ENCODE data around the gene CIAO3.
"Not testable (repeated sequence)": the region's sequence is repeated elsewhere in the genome, so short reads cannot be mapped to it uniquely, and the experiment has no call there.

CIAO3 gene

DNA sequence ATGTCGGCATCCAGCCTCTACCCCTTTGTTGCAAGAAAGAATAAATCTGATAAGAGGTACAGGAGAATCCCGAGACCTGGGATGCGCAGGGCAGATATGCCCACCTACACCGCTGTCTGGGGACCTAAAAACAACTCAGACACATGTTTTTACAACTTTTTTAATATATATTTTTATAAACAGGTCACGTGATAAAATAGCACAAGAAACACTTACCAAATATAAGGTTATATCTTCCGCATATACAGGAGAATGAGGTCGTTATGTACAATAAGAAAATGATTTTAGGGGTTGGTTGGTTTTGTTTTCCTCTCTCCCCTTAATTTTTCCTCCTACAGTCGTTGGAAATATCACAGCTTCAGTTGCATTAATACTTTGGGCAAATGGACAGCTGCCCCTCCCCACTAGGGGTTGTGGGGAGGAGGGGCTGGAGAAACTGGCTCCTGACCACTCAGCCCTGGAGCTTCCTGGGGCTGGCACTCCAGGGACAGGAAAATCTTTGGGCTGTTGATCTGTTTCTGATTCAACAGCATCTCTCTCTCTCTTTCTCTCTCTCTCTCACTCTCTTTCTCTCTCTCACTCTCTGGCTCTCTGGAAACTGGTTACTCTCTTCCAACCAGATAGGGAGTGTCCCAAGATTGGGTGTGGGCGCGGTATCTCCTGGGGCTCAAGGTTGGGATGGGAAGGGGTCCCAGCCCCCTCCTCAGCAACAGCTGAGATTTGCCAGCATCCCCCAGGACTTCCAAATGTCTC, 48.3 kb downstream of the CIAO3 start (continued):
- TF ChIP-seq ZNF596 (tag by site-specific recombination; IDR thresholded peaks at IDR 0.05) (peak; percentile 97), GLIS2 (tag by site-specific recombination; IDR thresholded peaks at IDR 0.05) (no peak), ZNF19 (tag by site-specific recombination; IDR thresholded peaks at IDR 0.05; ENCODE audit: low read depth) (no peak), HOXD13 (CRISPR knock-in tag; IDR thresholded peaks at IDR 0.05; ENCODE audit: borderline replicate concordance) (no peak), GFI1B (tag by site-specific recombination; IDR thresholded peaks at IDR 0.05) (no peak), ZNF707 (tag by site-specific recombination; IDR thresholded peaks at IDR 0.05) (no peak), IKZF3 (tag by site-specific recombination; IDR thresholded peaks at IDR 0.05) (0 out of 2 replicates have a peak, but pooled peaks have one; percentile 23), PATZ1 (tag by site-specific recombination; IDR thresholded peaks at IDR 0.05) (peak; percentile 27; the same call in 1 of the 2 replicates), SALL2 (tag by site-specific recombination; IDR thresholded peaks at IDR 0.05; ENCODE audit: borderline replicate concordance) (no peak)

DNA sequence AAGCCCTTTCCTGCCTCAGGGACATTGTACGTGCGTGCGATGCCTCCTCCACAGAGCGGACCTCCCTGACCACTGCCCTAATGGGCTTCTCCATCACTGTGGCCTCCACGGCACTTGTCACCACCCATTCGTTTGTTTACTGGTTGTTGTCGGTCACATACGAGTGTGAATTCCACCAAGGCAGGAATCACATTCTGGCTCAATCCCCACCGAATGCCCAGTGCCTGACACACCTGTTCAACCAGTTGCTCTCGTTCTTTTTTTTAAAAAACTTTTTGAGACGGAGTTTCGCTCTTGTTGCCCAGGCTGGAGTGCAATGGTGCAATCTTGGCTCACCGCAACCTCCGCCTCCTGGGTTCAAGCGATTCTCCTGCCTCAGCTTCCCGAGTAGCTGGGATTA, 49.6 kb downstream of the CIAO3 start:
- CTCF ChIA-PET; POLR2A ChIA-PET; H3K4me3 ChIP-seq (ENCODE audit: low read depth, low read length); H3K4me1 ChIP-seq (ENCODE audit: control insufficient read depth, insufficient read depth, low read length); H3K9me3 ChIP-seq (ENCODE audit: control insufficient read depth, insufficient read depth, low read depth, low read length); H3K27ac ChIP-seq (ENCODE audit: extremely low read depth, low read depth, low read length): not testable (repeated sequence)
- TF ChIP-seq SCRT2 (tag by site-specific recombination; IDR thresholded peaks at IDR 0.05): peak; percentile 33; the same call in 1 of the 2 replicates
- peaks cover 0 to 29% of the 10 kb centered on the region in 2 experiments; a peak in 1 of 3 replicates for H3K36me3 ChIP-seq (ENCODE audit: control insufficient read depth in 2 of 2, insufficient read depth in 1 of 2, low read length in 2 of 2)

DNA sequence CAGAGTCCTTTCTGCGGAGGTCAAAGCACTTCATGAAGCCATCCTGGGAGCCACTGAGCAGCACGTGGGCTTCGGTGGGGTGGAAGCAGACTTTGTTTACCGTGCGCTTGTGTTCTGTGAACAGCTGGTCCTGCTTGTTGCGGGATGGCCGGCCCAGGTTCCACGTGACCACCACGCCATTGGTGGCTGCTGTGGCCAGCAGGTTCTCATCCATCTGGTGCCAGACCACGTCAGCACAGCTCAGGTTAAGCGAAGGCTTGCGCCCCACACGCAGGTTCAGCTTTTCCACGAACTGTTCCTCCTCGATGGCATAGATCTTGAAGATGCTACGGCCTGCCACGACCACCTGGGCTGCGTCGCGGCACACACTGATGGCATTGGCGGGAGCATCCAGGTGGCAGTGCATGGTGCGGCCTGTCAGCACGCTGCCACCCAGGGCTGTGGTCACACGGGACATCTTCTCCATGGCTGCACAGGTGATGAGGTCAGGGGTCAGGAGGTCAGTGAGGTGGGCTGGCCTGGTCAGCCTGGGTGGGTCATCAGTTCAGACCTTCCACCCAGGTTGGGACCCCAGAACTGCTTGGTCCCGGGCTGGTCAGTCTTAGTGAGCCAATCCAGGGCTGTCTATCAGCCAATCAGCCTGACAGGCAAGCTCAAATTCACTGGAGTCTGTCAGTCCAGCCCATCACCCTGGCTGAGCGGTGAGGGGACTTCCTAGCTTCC, 51.5 kb downstream of the CIAO3 start:
- ChIA-PET POLR2A (interaction anchor here (0.6 to 2.9 kb wide), 13 partner anchors 8 to 337 kb away, joined by 3 to 20 read pairs (median 5); partner anchors contain the start of genes ANTKMT, AXIN1, CHTF18 and RHBDL1), CTCF (interaction anchor here (0.7 to 1.6 kb wide), 2 partner anchors 21 to 23 kb away, joined by 4 to 5 read pairs; no protein-coding TSS in a partner anchor)
- peak overlapping the region; percentile 87 for H3K4me3 ChIP-seq (ENCODE audit: low read depth, low read length)
- H3K27ac ChIP-seq (ENCODE audit: extremely low read depth, low read depth, low read length): peak overlapping the region; percentile 73
- no peaks in the 10 kb centered on the region for H3K9me3 ChIP-seq (ENCODE audit: control insufficient read depth, insufficient read depth, low read depth, low read length)
- TF ChIP-seq ZNF544 (tag by site-specific recombination; IDR thresholded peaks at IDR 0.05) (no peak), ZNF174 (tag by site-specific recombination; IDR thresholded peaks at IDR 0.05) (no peak), ZNF660 (tag by site-specific recombination; IDR thresholded peaks at IDR 0.05) (peak; percentile 34; the same call in 1 of the 2 replicates), ZNF146 (tag by site-specific recombination; IDR thresholded peaks at IDR 0.05) (no peak), ZNF707 (tag by site-specific recombination; IDR thresholded peaks at IDR 0.05) (no peak), BCL11A (tag by site-specific recombination; IDR thresholded peaks at IDR 0.05; ENCODE audit: low read depth) (peak; percentile 91; the same call in 1 of the 2 replicates), BCL11B (tag by site-specific recombination; IDR thresholded peaks at IDR 0.05; ENCODE audit: low read depth) (peak; percentile 99), GLIS1 (tag by site-specific recombination; IDR thresholded peaks at IDR 0.05) (no peak)
- TF ChIP-seq, protein P1, sequence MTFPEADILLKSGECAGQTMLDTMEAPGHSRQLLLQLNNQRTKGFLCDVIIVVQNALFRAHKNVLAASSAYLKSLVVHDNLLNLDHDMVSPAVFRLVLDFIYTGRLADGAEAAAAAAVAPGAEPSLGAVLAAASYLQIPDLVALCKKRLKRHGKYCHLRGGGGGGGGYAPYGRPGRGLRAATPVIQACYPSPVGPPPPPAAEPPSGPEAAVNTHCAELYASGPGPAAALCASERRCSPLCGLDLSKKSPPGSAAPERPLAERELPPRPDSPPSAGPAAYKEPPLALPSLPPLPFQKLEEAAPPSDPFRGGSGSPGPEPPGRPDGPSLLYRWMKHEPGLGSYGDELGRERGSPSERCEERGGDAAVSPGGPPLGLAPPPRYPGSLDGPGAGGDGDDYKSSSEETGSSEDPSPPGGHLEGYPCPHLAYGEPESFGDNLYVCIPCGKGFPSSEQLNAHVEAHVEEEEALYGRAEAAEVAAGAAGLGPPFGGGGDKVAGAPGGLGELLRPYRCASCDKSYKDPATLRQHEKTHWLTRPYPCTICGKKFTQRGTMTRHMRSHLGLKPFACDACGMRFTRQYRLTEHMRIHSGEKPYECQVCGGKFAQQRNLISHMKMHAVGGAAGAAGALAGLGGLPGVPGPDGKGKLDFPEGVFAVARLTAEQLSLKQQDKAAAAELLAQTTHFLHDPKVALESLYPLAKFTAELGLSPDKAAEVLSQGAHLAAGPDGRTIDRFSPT (tag by site-specific recombination; IDR thresholded peaks at IDR 0.05): peak; percentile 76; the same call in 1 of the 2 replicates
- no peaks in the 10 kb centered on the region for H3K4me1 ChIP-seq (ENCODE audit: control insufficient read depth, insufficient read depth, low read length)
- peaks cover 0 to 43% of the 10 kb centered on the region in 2 experiments; a peak in 1 of 3 replicates for H3K36me3 ChIP-seq (ENCODE audit: control insufficient read depth in 2 of 2, insufficient read depth in 1 of 2, low read length in 2 of 2)
